ENCODE data around the gene CLDN5.
"Not testable (repeated sequence)": the region's sequence is repeated elsewhere in the genome, so short reads cannot be mapped to it uniquely, and the experiment has no call there.

CLDN5 gene

GRCh38 chr22:19547620-19548019, 23.4 kb upstream of the CLDN5 start:
- DNase-seq: no peak

GRCh38 chr22:19546680-19547079, 22.5 kb upstream of the CLDN5 start:
- DNase-seq: no peak

GRCh38 chr22:19545935-19546207, 21.7 kb upstream of the CLDN5 start:
- no peak for DNase-seq

DNA sequence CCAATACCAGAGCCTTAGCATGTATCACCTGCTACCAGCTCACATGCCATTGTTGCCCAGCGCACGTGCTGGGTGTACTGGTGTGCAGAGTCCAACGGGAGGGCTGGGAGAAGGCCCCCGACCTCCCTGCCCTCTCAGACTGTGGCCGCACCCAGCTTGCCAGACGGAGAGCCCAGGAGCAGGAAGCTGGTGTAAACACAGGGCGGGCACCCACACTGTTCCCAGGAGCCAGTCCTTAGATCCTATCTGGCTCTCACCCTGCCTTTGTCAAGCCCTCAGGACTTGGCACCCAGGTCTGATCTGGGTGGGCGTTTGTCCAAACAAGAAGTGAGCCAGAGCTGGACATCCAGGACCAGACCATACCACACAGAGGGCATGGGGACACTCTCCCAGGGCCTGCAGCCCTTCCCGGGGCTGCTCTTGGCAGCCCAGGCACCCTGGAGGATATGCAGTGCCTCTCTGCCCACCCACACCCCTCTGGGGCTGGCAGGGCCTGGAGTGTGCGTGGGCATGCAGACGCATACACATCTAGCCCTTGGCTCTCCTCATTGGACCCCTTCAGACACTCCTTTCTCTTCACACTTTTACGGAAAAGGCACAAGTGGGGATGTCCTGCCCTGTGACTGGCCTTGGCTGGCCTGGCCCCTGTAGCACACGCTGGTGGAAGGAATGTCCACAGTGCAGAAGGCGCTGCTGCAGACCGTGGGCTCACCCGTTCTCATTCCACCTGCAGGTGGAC, 19.9 kb upstream of the CLDN5 start:
- DNase-seq: no peak

DNA sequence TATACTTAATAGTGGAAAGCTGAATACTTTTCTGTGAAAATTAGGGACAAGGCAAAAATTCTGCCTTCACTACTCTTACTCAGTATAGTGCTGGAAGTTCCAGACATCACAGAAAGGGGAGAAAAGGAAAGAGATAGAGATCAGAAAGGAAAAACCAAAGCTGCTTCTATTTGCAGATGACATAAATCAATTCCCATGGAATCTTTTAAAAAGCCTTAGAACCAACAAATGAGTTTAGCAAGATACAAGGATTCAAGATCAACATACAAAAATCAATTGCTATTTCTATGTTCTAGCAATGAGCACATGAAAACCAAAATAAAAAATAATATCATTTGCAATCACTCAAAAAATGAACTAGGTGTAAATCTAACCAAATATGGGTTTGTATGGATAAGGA, 16.2 kb upstream of the CLDN5 start:
- no peak for DNase-seq

- DNase-seq: no peak
Measured at GRCh38 chr22:19537941-19538488, 13.8 kb upstream of the CLDN5 start.

- no peak for DNase-seq
Measured at GRCh38 chr22:19536564-19536963, 12.4 kb upstream of the CLDN5 start.

GRCh38 chr22:19535001-19535400, 10.8 kb upstream of the CLDN5 start:
- no peak for DNase-seq

GRCh38 chr22:19533857-19534256, 9.6 kb upstream of the CLDN5 start:
- DNase-seq: no peak

DNA sequence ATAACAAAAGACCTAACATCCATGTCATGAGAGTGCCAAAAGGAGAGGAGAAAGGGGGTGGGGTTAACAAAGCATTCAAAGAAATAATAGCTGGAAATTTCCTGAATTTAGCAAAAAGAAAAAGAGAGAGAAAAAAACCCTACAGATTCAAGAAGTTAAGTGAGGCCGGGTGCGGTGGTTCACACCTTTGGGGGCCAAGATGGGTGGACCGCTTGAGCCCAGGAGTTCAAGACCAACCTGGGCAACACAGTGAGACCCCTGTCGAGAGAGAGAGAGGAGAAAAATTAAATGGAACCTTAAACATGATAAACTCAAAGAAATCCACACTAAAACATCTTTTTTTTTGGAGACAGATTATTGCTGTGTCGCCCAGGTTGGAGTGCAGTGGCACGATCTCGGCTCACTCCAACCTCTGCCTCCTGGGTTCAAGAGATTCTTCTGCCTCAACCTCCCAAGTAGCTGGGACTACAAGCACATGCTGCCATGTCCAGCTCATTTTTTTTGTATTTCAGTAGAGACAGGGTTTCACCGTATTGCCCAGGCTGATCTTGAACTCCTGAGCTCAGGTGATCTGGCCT, 8.9 kb upstream of the CLDN5 start:
- DNase-seq: no peak

DNA sequence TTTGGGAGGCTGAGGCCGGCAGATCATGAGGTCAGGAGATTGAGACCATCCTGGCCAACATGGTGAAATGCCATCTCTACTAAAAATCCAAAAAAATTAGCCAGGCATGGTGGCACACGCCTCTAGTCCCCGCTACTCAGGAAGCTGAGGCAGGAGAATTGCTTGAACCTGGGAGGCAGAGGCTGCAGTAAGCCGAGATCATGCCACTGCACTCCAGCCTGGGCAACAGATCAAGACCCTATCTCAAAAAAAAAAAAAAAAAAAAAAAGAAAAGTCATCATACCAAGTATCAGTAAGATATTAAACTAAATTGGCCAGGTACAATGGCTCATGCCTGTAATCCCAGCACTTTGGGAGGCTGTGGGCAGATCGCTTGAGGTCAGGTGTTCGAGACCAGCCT, 7.1 kb upstream of the CLDN5 start:
- not testable (repeated sequence) for DNase-seq

GRCh38 chr22:19530751-19531150, 6.5 kb upstream of the CLDN5 start:
- DNase-seq: no peak

DNA sequence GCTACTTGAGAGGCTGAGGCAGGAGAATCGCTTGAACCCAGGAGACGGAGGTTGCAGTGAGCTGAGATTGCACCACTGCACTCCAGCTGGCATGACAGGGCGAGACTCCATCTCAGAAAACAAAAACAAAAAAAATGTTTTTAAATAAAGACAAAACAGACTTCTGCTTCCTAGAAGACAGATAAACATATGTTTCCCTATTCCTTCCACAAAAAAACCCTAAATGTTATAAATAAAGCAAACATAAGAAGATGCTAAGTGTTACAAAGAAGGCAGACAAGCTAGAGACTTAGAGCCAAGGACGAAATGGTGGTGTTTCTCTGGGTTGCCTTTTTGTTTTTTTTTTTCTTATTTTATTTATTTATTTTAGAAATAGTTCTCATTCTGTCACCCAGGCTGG, 5.6 kb upstream of the CLDN5 start:
- no peak for DNase-seq

DNA sequence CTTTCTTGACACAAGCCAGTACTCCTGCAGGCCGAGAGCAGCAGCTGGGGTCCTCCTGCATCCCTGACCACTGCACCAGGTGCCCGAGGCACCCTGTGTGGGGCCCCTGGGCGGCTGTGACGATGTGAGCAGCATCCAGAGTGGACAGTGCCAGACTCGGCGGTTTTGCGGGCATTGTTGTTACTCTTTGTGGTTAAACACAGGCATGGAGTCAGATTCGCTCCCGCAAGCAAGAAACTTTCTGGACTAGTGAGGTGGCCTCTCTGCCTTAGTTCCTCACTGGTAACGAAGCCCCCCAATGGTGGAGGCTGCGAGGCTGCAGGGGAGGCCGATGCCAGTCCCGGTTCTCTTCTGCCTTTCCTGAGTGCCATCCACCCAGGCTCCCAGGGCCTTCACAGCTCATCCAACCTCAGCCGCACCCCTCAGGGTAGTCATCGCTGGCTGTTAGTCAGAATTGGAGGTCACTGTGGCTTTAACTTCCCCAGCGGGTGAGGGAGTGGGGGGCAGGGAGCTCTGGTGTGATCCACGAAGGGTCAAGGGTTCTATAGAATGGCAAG, 3.7 kb upstream of the CLDN5 start:
- DNase-seq: no peak

DNA sequence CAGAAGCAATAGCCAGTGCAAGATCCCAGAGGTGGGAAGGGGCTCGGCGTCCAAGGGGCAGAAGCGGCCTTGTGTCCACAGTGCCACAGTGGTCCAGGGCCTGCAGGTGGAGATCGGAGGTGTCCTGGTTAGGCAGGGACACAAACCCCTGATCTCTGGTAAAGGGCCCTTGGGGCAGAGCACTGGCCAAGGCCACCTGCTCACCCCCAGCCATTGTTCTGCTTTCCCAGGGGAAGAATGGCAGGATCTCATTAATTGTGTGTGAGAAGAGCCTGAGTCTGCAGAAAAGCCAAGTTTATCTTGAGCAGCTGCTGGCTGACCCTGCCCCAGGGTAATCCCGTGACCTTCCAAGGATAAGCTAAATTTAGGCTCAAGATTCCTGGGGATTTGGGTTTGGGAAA, 3.1 kb upstream of the CLDN5 start:
- DNase-seq: no peak

- DNase-seq: no peak
Measured at GRCh38 chr22:19526702-19527111, 2.5 kb upstream of the CLDN5 start.

DNA sequence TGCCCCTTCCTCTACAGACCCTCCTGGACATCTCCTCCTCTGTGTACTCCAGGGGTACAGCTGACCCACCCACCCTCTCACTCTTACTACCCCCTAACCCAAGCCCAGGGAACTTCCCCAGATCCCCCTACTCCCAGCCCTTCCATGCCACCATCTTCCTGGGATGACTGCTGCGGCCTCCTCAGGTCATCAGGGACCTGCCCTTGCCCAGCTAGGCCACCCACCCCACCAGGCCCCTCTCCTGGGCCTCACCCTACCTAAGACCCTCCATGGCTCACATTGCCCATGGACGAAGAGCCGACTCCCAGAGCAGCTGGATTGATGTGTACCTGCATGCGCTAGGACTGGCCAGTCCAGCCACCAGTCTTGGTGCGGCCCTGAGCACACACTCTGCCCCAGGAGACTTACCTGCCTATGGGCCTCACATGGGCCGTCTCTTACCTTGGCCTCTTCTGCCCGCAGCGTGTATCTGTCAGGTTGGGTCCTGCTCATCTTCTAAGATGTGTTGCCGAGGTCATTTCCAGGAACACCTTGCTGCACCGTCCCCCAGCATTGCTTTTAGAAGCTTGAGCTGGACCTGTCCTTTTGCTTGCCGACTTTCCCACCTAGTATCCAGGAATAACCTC, 2.0 kb upstream of the CLDN5 start:
- DNase-seq: no peak

GRCh38 chr22:19525666-19526065, 1.5 kb upstream of the CLDN5 start:
- DNase-seq: no peak

- no peak for DNase-seq
Measured at GRCh38 chr22:19525116-19525660, 978 bp upstream of the CLDN5 start.

DNA sequence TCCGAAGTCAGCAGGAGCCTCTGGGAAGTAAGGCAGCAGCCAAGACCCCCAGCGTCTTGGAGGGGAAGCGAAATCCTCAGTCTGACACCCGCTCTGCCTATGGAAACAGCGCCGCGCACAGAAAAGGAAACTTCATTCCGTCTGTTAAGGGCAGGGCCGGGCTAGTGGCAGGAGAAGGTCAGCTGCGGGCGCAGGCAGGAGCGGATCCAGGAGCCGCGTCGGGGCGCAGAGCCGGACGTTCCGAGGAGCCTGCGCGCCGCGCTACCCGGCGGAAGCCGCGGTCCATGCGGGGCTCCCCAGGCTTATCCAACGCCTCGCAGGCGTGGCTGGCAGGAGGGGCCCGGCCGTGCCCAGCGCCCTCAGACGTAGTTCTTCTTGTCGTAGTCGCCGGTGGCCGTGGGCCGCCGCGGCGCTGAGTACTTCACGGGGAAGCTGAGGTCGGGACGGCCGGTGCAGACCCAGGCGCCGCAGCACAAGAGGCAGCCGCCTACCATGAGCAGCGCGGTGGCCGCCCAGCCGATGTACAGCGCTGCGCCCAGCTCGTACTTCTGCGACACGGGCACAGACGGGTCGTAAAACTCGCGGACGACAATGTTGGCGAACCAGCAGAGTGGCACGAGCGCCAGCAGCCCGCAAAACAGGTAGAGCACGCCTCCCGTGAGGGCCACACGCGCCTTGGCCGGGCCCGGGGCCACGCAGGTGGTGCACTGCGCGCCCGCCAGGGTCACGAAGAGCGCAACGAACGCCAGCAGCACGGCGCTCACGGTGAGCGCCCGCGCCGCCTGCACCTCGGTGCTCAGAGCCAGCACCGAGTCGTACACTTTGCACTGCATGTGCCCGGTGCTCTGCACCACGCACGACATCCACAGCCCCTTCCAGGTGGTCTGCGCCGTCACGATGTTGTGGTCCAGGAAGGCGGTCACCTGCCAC, 705 bp downstream of the CLDN5 start:
- no peak for DNase-seq

- no peak for DNase-seq
Measured at GRCh38 chr22:19522881-19523239, 1.4 kb downstream of the CLDN5 start.

DNA sequence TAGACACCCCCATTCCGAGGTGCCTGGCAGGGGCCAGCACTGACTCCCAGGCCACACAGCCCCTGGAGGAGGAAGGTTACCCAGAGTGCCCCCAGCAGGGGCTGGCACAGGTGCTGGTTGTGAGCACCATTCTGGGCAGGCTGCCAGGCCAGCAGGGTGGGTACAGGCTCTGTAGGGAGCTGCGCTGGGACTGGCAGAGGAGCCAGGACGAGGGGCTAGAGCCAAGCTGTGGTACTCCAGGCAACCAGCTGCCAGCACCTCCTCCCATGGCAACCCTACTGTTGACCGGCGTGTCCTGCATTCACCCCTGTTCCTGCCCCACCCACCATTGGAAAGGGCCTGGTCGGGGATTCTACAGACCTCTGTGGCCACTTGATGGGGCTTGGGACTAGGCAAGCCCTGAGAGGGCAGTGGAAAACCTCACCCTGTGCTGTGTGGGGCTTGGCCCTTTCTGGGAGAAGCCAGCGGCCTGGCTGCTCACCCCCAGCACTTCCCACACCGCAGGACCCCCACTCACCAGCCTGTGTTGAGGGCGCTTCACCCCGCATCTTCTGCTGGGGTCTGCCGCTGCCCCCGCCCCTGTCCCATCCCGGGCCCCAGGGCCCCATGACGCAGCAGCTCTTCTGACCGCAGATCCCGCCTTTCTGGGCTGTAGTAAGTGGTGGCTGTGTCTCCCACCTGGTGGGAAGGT, 1.9 kb downstream of the CLDN5 start:
- DNase-seq: no peak
